ENCODE measurements around the gene SGK1.
A peak's percentile ranks its signal among the peaks of the same experiment; 100 is the strongest.
"Not testable (repeated sequence)": the region's sequence is repeated elsewhere in the genome, so short reads cannot be mapped to it uniquely, and the experiment has no call there.

Gene SGK1

DNA sequence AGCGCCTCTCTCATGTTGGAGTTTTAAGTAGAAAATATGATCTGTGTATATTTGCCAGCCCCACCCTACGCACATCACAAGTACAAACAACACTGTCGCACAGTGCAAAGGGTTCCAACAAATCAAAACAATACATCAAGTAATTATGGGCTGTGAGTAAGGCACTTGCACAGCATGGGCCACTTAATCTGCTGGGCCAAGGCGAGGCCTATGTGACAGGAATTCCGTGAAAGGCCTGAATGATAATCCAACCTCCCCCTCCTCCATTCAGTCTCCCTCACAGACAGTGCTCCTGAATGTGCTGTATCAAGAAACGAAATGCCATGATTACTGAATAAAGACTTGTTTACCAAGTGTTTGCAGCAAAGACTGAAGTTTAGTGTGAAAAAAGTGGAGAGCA is 135.4 kb downstream of the SGK1 start:
- no peak for DNase-seq

DNA sequence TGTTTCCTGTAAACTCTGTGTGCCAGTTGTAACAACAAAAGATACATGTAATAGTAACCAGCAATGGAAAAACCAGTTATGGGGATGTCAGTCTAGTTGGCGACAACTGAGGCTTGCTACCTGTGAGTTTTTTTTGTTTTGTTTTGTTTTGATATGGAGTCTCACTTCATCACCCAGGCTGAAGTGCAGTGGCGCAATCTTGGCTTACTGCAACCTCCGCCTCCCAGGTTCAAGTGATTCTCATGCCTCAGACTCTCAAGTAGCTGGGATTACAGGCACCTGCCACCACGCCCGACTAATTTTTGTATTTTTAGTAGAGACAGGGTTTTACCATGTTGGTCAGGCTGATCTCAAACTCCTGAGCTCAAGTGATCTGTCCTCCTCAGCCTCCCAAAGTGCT is 136.2 kb downstream of the SGK1 start:
- DNase-seq = not testable (repeated sequence)

DNA sequence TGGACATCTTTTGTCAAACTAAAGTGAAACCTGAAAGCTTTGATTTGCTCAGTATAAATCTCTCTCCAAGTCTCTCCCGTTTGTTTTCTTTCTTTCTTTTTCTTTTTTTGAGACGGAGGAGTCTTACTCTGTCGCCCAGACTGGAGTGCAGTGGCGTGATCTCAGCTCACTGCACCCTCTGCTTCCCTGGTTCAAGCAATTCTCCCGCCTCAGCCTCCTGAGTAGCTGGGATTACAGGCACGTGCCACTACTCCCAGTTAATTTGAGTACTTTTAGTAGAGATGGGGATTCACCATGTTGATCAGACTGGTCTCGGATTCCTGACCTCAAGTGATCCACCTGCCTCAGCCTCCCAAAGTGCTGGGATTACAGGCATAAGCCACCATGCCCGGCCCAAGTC is 136.7 kb downstream of the SGK1 start:
- not testable (repeated sequence) for DNase-seq

DNA sequence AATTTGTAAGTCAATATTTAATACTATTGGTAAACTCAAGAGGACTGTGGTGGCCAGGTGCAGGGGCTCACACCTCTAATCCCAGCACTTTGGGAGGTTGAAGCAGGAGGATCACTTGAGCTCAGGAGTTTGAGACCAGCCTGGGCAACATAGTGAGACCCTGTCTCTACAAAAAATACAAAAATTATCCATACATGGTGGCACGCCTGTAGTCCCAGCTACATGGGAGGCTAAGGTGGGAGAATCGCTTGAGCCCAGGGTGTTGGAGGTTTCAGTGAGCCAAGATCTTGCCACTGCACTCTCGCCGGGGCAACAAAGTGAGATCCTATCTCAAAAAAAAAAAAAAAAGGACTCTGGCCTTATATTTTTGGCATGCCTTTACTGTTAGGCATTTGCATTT is 137.4 kb downstream of the SGK1 start:
- DNase-seq = not testable (repeated sequence)

DNA sequence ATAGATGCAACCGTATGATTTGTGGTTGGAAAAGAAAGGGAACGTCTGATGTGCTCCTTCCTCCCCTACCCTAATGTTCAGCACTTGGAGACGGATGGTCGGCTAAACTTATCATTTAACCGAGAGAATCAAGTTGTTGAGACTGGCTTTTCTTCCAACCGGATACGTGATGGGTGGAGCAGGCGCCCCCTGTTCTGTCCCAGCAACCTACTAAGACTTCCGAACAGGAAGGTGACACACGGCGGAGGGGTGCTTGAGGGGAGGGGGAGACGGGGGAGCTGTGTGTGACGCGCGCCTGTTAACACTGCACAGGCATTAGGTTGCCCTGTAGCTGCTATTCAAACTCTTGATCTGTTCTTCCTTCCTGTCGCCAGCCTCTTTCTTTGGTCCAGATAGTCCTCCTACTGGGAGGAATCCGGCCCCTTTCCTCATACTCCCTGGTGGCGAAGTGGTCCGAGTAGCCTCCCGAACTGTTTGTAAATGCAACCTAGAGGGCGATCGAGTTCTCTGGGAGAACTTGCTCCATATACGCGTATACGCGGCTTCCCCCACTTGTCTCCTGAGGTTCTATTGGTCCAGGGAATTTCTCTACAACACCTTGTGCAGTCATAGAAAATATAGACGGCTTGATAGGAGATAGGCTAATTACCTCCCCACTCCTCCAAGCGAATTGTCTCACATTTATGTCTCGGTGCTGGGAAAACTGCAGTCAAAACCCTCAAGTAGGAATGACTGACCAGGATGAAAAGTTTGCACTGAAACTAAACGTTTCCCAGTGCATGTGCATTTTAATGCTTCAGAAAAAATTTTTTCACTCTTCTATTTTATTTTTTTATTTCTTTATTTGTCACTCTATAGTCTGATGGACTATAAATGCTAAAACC is 139.5 kb downstream of the SGK1 start:
- peak; percentile 81 for DNase-seq

DNA sequence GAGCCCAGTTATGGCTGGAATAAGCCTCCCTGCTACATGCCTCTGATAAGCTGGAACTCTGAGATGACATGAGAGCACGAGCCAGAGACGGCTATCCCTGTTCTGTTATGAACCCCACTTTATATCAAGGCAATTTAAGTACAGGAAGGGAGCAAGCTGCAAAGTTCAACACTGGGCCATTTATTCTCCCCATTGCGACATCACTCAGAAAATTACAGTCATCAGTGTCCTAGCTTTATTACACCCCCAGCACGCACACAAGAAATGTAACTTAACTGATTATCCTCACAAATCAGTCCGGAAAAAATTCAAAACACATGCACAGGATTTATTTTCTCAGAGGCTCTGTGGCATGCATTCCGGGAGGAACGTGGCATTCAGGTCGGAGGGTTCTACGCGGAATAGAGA is 140.2 kb downstream of the SGK1 start:
- DNase-seq = no peak

DNA sequence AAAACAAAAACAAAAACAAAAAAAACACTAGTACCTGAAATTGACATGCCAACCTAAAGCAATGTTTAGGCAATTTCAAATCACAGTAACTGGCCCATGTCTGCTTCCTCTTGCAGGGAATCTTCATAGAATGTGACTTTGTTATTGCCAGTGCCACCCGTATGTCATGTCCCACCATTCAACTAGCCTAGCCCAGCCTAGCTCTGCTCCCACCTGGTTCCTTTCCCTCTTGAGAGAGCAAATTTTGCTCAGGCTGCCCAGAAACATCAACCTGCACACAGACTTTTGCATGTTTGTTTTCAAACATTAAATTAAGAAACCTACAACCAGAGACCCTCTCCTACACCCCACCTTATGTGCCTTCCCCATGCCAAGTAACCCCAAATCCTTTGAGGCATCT is 140.7 kb downstream of the SGK1 start:
- DNase-seq = no peak

DNA sequence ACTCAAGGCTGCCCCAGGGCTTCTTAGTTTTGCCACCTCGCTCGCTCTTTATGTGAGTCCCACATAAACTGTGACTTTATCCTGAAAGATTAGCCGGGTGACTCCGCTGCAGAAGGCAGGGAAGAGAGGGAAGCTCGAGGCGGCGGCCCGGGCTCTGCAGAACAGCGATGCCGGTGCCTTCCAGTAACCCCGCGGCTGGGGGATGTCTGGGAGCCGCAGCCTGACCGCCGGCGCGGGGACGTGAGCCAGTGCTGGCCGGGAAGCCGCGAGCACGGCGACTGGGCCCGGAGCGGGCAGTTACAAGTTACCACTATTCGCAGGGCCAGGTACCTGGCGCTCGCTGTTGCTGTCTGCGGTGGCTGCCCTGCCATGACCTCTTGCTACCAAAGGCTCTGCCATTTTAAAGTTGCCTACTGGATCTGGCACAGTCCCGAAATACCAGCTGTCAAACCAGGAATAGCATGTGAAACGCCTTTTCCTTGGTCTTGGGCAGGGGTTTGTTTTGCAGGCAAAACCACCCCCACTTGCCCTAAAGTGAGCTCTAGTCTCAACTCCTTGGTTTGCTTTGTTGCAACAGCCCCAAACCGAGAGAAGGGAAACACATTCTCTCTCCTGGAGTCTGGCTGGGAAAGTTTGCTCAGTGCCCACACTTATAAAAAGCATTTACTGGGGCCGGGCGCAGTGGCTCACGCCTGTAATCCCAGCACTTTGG is 141.5 kb downstream of the SGK1 start:
- DNase-seq = no peak

DNA sequence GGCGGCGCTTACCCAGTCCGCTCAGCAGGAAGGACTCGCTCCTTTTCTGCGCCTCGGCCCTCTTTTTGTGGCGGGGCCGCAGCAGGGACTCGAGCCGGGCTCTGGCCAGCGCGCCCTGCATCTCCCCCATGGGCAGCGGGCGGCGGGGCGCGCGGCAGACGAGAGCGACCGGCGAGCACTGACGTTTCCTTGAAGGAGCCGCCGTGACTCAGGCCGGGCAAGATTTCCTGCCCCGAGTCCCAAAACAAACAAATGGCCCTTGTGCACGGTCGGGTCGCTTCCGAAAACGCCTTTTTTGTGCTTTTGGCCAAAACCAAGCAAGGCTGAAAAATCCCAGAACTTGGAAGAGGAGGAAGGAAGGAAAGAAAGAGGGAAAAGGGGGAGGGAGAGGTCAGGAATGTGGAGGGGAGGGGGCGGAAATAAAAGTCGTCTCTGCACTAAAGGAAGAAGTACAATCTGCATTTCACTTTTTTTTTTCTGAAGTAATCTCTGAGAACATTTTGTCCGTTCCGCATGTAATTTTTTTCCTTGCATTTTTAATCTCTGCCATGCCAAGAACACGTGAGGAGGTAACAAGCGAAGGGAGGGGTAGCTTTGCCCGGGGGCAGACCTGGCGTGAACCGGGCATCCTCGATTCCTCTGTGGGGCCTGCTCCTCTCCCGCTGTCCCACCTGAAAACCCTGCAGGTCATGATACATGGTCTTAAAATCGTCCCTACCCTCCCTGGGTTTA is 142.2 kb downstream of the SGK1 start:
- peak; percentile 47 for DNase-seq

DNA sequence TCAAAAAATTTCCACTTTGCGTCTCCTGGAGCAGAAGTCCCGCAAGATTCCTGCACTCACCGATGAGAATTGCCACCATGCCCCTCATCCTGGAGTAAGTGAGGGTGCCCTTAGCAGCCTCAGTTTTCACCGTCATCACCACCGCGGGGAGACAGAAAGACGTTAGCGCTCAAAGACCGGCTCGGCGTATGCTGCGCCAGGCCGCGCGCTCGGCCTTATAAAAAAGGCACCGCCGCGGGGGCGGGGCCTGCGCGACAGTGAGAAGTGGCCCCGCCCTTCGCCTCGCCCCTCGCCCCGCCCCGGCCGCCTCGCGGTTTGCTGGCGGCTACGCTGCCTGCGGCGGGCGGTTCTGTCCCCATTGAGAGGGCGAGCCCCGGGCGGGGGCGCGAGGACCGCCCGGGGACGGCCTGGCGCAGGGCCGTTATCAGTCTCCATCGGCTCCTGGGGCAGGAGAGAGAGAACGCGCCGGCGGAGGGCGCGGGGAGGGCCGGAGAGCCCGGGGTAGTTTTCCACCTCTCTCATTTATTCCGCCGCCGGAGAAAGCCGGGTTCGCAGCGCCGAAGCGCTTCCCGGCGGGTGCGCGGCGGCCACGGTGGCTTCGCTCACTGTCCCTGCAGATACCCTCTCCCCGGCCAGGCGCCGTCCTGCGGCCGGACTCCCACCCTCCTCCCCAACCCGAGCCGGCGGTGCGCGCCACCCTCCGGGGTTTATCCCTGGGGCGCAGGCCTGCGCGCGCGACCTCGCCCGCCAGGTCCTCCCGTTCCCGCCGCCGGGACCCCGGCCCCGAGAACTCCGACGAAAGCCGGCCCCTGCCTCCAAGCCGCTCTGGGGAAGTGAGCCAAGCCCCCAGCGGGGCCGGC is 143.0 kb downstream of the SGK1 start:
- peak; percentile 85 for DNase-seq

DNA sequence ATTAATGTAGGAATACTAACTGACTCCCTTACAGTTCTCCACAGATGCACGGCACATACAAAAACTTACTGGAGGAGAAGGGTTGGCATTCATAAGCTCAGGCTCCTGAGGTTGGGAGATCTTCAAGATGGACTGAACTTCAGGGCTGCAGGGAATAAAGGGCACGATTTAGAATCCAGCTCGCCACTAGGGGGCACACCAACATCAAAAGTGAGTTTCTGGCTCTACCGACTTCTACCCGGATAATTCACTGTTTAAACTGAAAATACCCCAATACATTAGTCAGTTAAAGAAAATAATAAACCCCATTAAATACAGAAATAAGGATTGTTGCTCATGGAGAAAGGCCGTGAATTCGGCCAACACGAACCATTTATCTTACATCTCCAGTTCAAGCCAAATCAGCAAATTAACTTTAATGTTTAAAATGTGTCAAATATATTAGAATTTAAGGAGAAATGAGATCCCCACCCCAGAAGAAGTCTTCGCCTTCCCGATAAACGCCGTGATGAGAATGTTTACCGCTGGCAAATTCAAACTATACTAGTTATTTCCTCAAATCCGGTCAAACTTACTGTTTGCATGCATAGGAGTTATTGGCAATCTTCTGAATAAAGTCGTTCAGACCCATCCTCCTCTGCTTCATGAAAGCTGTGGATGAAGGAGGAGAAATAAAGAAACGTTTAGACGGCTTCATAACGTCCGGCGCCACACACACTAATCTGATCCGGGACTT is 143.8 kb downstream of the SGK1 start:
- DNase-seq = peak; percentile 62

DNA sequence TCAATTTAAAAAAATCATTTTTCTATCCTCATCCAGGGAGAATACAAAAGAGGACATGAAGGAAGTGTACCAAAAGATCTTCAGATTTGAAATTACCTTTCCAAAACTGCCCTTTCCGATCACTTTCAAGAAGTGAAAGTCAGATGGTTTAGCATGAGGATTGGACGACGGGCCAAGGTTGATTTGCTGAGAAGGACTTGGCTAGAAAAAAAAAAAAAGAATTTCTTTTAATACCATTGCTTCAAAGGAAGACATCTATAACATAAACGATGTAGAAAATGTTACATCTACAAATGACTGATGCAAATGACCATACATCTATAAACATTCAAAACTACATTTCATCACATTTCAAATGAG is 144.6 kb downstream of the SGK1 start:
- no peak for DNase-seq

DNA sequence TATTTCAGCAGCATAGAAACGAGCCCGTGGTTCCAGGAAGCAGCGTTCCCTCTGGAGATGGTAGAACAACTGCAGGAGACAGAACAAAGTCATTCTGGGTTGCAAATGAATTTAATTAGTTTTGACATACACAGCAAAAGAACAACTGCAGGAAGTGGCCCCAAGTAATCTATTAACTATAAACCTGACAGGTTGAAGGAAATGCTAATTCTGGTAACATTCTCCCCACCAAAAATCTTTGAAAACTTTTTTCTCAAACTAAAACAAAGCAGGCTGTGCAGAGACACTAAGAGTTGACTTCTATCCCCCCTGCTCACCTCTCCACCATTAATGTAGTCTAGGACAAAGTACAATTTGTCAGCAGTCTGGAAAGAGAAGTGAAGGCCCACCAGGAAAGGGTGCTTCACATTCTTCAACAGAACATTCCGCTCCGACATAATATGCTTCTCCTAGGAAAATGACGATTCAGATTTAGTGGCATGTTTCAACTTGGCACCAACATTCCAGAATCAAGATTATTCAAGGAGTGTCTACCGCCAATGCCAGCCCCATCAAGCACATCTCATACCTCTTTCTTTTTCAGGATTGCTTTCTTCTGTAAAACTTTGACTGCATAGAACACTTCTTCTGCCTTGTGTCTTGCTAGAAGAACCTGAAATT is 145.1 kb downstream of the SGK1 start:
- no peak for DNase-seq

DNA sequence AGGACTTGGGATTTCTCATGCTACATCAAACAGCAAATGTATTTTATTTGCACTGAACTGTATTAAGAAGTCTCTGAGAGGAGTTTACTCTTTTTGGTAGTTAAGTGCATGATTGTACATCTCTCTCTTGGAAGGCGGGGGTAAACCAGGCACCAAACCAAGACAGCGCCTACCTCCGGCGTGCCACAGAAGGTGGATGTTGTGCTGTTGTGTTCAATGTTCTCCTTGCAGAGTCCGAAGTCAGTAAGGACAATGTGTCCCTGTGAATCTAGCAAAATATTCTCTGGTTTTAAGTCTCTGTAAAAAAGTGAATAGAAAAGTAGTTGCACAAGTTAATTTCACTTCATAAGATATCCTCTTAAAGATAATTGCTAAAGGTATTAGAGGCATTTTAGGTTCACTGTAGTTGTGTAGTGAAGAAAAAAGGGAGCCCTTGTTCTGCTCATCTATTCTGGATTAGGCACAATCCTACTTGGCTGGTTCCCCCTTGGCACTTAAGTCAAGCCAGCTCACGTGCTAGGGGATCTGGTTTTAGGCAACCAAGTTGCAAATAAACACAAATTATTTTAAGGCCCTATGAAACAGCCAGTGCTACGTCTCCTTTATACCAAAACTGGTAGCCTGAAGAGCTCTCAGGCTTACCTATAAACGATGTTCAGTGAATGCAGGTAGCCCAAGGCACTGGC is 145.7 kb downstream of the SGK1 start:
- DNase-seq = no peak

DNA sequence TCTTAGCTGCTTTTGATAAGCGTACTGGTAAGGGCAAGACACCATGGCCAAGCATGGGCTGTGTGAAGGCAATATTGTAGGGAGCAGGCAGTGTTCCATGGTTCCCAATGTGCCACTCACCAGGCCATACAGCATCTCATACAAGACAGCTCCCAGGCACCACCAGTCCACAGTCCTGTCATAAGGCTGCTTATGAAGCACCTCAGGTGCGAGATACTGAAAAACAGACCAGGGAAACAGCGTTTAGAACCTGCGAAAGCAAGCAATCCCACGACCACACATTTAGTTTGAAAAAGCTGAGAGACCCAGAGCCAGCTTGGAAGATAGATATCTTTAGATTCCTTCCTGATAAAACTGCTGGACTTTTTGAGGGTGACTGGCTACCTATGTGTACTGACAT is 146.4 kb downstream of the SGK1 start:
- DNase-seq = no peak

DNA sequence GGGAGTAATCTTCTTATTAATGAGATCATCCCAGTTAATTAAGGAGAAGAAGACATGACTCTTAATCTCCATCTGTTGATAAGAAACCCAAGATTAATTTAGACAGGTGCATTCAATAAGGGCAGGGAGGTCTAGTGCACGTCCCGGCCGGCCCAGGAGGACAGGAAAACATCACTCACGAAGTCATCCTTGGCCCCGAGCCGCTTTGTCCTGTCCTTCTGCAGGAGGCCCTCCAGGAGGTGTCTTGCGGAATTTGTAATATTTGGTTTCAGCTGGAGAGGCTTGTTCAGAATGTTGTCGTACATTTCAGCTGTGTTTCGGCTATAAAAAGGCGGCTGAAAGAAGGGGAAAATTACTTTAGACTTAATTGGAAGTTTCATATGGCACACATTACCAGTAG is 147.1 kb downstream of the SGK1 start:
- no peak for DNase-seq

DNA sequence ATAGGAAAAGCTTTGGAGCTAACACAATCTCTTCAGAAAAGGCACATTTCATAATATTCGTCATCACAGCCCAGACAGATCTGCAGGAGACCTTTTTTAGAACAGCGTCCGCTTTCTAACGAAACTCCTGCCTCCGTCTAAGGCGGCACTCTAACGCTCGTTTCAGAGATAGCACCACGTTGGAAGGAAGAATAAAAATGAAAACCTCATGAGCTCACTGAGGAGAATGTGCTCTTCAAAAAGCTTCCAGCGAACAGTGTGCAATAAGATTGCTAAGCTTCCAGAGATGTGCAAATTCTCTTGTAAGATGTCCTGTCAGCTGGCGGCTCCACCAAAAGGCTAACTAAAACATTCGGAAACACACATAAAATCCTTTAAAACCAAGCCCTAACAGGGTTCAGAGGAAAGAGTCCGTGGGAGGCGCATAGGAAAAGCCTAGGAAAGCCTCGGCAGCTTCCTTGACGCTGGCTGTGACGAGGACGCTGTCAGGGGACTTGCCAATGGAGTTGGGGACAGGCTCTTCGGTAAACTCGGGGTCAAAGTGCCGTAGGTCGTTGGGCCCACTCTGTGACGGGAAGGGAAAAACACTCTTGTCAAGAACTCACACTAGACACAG is 147.9 kb downstream of the SGK1 start:
- DNase-seq = no peak

DNA sequence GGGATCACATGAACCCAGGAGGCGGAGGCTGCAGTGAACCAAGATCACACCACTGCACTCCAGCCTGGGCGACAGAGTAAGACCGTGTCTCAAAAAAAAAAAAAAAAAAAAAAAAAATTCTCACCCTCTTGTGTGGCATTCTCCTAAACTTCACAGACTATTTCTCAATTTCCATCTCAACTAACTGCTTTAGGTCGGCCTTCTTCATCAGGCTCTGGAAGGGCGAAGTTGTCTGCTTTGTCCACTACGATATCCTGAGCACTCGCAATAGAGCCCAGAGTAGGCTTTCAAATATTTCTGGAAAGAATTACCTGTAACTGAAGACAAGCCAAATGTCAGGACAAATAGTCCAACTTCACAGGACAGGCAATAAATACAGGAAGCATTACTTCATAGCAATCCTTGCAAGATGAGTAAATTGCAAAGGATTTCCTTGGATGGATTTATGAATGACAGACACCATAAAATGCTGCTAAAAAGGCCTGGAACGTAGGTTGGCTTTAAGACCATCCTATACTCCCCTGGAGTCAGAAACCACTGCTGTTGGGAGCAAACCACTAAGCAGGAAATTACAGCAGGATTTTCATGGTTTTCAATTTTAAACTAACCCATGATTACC is 149.2 kb downstream of the SGK1 start:
- no peak for DNase-seq

DNA sequence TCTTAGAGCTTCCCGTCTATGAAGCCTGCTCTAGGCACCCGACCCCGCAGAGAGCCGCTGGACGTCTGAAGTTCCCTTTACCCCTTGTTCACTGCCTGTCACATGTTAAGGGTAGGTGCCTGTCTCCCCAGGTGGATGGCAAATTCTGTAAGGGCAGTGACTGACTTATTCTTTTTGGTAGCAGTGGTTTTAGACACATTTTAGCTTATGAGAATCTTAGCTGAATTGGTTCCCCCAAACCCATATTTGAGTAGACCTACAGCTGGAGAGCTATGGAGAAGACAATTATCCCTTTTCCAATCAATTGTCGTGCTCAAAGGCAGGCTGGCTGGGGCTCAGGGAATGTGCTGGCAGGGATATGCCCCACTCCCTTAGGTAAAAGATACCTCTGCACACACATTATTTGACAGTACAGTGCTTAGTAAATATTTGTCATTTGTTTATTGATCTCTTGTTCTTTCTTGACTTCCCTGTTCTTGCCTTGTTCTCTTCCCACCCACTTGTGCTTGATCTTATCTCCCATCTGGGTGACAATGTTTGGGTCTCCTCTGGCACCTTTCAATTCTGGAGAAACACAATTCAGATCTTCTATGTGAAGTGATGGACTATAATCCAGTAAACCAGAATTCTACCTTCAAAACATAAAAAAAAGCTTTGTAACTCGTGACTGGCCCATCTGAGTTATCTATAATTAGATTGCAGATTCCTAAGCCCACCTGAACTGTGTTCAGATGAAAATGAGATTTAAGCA is 151.2 kb downstream of the SGK1 start:
- DNase-seq = no peak

Measured in NCI-H226 (cell line).